Spleen (tissue), 7 donors: Measurements from ENCODE around the gene WDCP.

Experiments
- POLR2A ChIP-seq, 3 donors: fragments of 450-650 bp; IDR thresholded peaks; one replicate each; pipeline ENCODE4 v1.5.1; 2017; ENCODE audit warnings: antibody characterized with exemption in 3 of 3, mild to moderate bottlenecking in 1 of 3
- POLR2AphosphoS5 ChIP-seq, 3 donors: sonication (generic); formaldehyde crosslinking; IDR thresholded peaks; one replicate each; pipeline ENCODE4 v1.5.1; 2017; ENCODE audit warnings: antibody characterized with exemption in 3 of 3
- TF ChIP-seq, protein P1 (sequence below), 11 experiments: fragments of 200-600 bp in 7 of 11; fragments of 450-650 bp in 4 of 11; sonication (generic) in 4 of 11; IDR thresholded peaks in 8 of 11; conservative IDR thresholded peaks in 3 of 11; 1 replicate in 7 of 11; 2 replicates in 4 of 11; pipeline versions ENCODE4 v1.4.0 to v1.8.0; 2016 to 2021; ENCODE audit warnings: antibody characterized with exemption in 11 of 11, inconsistent platforms in 4 of 11, mild to moderate bottlenecking in 1 of 11
- donor health status: DM: no; HTN: no; CAD: no; lungs with moderate emphysema.
- donor health status: DM: no; HTN: no; CAD: no.
- donor health status: DM: no; HTN: no; CAD: no.

DNA sequence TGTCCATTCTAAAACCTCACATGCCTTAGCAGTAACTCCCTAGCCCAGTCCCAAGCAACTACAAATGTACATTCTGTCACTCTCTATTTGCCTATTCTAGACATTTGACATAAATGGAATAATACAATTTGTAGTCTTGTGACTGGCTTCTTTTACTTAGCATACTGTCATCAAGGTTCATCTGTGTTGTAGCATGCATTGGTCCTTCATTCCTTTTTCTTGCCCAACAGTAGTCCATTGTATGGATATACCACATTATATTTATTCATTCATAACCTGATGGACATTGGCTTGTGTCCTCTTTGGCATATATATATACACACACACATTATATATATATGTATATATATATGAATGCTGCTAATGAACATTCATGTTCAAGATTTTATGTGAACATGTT, 39.5 kb downstream of the WDCP start:
- TF ChIP-seq POLR2A (IDR thresholded peaks at IDR 0.05) (no peak), POLR2AphosphoS5 (IDR thresholded peaks at IDR 0.05) (no peak)
- TF ChIP-seq, protein P1, sequence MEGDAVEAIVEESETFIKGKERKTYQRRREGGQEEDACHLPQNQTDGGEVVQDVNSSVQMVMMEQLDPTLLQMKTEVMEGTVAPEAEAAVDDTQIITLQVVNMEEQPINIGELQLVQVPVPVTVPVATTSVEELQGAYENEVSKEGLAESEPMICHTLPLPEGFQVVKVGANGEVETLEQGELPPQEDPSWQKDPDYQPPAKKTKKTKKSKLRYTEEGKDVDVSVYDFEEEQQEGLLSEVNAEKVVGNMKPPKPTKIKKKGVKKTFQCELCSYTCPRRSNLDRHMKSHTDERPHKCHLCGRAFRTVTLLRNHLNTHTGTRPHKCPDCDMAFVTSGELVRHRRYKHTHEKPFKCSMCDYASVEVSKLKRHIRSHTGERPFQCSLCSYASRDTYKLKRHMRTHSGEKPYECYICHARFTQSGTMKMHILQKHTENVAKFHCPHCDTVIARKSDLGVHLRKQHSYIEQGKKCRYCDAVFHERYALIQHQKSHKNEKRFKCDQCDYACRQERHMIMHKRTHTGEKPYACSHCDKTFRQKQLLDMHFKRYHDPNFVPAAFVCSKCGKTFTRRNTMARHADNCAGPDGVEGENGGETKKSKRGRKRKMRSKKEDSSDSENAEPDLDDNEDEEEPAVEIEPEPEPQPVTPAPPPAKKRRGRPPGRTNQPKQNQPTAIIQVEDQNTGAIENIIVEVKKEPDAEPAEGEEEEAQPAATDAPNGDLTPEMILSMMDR (IDR thresholded peaks at IDR 0.05 in 8 of 11, conservative IDR thresholded peaks at IDR 0.05 in 3 of 11) = no peak
